B cell (primary cell): ENCODE results near the gene MYO10.

Source experiments
- EZH2 ChIP-seq: IDR thresholded peaks from 2 replicates; pipeline ENCODE4 v1.6.1; 2012; ENCODE audit warnings: borderline replicate concordance, low read depth, mild to moderate bottlenecking, moderate library complexity, low read length; ENCODE audit not compliant: insufficient read depth, poor library complexity, severe bottlenecking
- TF ChIP-seq, protein P1 (sequence below): fragments of 200-600 bp; IDR thresholded peaks from one replicate; pipeline ENCODE4 v1.8.0; 2022; ENCODE audit warnings: antibody characterized with exemption, mild to moderate bottlenecking

DNA sequence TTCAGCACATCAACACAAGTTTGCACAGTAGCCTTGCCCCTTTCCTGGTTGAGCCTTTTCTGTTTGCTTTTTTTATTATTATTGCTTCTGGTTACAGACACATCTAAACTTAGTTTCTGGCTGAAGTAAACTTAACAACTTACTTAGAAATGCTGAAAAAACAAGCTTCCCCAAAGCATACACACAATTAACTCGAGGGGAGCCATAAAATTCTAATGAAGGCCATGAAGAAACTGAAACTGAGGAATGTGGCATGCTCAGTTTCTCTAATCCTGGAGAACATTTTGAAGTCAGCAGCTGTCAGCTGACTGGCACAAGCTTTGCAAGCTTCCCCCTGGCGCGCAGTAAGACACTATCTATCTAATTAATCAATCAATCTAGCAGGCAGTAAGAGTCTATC is 3.7 kb downstream of the MYO10 start:
- TF ChIP-seq, protein P1, sequence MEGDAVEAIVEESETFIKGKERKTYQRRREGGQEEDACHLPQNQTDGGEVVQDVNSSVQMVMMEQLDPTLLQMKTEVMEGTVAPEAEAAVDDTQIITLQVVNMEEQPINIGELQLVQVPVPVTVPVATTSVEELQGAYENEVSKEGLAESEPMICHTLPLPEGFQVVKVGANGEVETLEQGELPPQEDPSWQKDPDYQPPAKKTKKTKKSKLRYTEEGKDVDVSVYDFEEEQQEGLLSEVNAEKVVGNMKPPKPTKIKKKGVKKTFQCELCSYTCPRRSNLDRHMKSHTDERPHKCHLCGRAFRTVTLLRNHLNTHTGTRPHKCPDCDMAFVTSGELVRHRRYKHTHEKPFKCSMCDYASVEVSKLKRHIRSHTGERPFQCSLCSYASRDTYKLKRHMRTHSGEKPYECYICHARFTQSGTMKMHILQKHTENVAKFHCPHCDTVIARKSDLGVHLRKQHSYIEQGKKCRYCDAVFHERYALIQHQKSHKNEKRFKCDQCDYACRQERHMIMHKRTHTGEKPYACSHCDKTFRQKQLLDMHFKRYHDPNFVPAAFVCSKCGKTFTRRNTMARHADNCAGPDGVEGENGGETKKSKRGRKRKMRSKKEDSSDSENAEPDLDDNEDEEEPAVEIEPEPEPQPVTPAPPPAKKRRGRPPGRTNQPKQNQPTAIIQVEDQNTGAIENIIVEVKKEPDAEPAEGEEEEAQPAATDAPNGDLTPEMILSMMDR, result no peak
- no peak for TF ChIP-seq EZH2
